Suppressor macrophage (primary cell): ENCODE measurements around the gene GPRC6A.
"Not testable (repeated sequence)": the region's sequence is repeated elsewhere in the genome, so short reads cannot be mapped to it uniquely, and the experiment has no call there.

ENCODE experiments used
- DNase-seq, 4 experiments: peaks; one replicate each; pipeline ENCODE4 v3.0.0-alpha.2; 2020 to 2022
- total RNA-seq, 17 experiments: gene quantifications; one replicate each; lab custom pipeline; 2026; ENCODE audit warnings: mixed read lengths in 6 of 17, inconsistent platforms in 3 of 17; lab: John Stamatoyannopoulos, UW

The GPRC6A gene
- total RNA-seq: 0 to 0.99 (median 0) reads per million in 17 experiments

DNA sequence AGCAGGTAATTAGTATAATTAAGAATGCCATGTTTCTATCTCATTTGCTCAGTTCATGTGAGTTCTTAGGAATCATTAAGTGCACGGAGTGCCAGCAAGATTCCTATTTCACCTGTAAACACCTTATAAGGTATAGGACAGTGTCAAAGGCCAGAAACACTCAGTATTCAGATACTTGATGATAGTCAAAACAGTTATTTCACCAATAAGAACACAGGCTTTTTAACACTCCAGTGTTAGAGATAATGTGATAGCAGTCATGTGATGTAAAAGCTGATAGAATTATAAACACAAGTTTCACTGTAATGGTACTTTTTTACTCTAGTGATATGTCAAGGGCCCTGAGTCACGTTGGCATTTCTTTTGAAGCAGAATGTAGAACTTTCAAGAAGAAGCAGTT lies at the start of gene GPRC6A:
Gene GPRC6A, minus strand, starts transcription at position 101 of the 400 bp plus-strand sequence. Its CDS starts 70 bp downstream, at position 31.
- DNase-seq: no peak

DNA sequence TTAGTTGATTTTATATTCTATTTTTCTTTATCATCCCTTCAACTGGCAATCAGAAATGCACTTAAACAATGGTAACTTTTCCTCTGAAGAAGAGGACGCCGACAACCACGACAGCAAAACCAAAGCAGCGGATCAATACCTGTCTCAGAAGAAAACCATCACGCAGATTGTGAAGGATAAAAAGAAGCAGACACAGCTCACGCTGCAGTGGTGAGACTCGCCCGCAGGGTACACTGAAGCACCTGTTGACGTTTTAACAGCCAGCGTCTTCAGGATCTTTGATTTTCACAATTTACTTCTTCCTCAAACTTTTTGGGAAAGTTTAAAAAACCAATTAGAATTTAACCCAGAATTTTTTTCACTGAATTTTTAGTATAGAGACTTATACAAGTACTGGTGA lies 48.9 kb upstream of the GPRC6A start:
- DNase-seq: no peak

GRCh38 chr6:116876635-116877611 lies 48.0 kb upstream of the GPRC6A start, which contains the start of gene RFX6:
Gene RFX6 (plus strand): TSS chr6:116877242. CDS start chr6:116877276, 34 bp downstream.
- no peak for DNase-seq

GRCh38 chr6:116876107-116876506 lies 47.2 kb upstream of the GPRC6A start:
- no peak for DNase-seq

- no peak for DNase-seq
These were observed 43.9 kb upstream of the GPRC6A start for GRCh38 chr6:116872771-116873170.

DNA sequence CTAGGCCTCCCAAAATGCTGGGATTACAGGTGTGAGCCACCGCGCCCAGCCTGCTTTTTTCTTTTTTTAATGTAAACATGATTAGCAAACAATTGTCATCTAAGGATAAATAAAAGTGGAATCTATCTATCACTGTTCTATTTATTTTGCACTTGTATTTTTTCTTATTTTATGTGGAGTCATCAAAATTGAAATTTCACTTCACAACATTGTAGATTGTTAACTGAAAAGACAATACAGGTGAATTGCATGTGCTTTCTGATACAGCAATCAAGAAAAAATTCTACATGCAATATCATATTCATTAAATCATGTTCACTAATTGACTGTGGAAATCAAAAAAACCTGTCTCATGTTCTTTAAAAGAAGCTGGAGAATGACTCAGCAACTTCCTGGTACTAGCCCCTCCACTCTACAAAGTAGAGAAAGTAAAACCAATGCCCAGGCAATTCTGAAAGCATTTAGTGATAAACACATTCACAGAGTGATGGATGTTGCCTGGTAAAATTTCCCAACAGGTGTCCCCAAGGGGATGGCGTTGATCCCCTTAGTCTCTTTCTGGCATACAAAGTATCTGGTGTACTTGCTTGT lies 37.5 kb upstream of the GPRC6A start:
- DNase-seq: no peak

DNA sequence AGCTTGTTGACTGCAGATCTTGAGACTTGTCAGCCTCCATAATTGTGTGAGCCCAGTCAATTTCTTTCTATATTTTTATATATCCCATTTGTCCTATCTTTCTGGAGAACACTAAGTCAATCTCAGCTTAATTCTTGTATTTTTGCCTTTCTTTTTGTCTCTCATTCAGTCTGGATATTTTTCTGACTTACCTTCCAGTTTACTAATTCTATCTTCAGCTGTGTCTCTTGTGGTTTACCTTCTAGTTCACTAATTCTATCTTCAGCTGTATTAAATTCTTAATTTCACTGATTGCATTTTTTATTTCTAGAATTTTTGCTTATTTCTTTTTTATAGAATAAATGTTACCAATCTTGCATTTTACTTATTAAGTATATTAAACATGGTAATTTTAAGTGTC lies 30.4 kb upstream of the GPRC6A start:
- DNase-seq: no peak

GRCh38 chr6:116858060-116858459 lies 29.2 kb upstream of the GPRC6A start:
- DNase-seq: no peak

- DNase-seq: peak in 2 of 4 experiments; percentile 39
These were observed 18.3 kb upstream of the GPRC6A start for GRCh38 chr6:116847227-116847626.

- DNase-seq: no peak
These were observed 13.6 kb upstream of the GPRC6A start for GRCh38 chr6:116842459-116842858.

DNA sequence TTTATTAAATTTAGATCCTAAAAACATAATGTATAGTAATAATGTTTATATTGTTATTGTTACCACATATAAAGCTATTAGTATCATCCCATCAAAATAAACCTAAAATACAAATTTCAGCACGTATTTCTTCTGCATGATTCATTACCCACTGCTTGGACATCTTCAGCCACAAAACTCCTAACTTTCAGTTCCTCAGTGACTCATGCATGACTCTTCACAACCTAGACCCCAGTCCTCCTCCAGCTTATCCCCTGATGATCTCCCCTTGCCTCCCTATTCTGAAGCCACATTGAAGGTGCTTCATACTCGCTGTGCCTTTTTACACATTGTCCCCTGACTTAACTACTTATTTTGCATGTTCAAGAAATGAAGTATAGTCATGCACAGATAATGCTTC lies 11.2 kb upstream of the GPRC6A start:
- DNase-seq: peak in 2 of 4 experiments; percentile 16 to 34

- DNase-seq: no peak
These were observed 7.9 kb upstream of the GPRC6A start for GRCh38 chr6:116836606-116837342.

DNA sequence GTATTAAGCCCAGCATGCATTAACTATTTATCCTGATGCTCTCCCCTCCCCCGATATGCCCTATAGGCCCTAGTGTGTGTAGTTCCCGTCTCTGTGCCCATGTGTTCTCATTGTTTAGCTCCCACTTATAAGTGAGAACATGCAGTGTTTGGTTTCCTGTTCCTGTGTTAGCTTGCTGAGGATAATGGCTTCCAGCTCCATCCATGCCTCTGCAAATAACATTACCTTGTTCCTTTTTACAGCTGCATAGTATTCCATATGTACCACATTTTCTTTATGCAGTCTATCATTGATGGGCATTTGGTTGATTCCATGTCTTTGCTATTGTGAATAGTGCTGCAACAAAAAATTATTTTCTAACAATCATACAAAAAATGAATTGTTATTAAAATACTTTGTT lies 5.6 kb upstream of the GPRC6A start:
- not testable (repeated sequence) for DNase-seq

- DNase-seq: no peak
These were observed 1.2 kb downstream of the GPRC6A start for GRCh38 chr6:116827561-116828240.

- DNase-seq: not testable (repeated sequence)
These were observed 12.5 kb downstream of the GPRC6A start for GRCh38 chr6:116816336-116816735.

DNA sequence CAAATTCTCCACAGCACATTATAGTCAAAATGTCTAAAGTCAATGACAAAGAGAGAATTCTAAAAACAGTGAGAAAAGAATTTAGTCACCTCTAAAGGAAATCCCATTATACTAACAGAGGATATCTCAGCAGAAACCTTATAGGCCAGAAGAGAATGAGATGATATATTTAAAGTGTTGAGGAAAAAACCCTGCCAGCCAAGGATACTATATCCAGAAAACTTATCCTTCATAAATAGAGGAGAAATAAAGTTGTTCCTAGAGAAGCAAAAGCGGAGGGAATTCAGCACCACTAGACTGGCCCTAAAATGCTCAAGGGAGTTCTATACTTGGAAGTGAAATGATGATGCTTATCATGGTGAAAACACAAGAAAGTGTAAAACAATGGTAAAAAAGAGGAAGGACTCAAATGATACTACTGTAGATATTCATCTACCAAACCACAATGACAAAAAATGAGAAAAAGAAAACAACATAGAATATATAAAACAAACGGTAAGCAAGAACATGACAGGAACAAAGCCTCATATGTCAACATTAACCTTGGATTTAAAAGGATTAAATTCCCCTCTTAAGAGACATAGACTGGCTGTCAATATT lies 16.7 kb downstream of the GPRC6A start:
- DNase-seq: no peak

- no peak for DNase-seq
These were observed 26.9 kb downstream of the GPRC6A start for GRCh38 chr6:116801971-116802370.

GRCh38 chr6:116799945-116800344 lies 28.9 kb downstream of the GPRC6A start:
- DNase-seq: no peak

- no peak for DNase-seq
These were observed 31.3 kb downstream of the GPRC6A start for GRCh38 chr6:116797585-116797984.

DNA sequence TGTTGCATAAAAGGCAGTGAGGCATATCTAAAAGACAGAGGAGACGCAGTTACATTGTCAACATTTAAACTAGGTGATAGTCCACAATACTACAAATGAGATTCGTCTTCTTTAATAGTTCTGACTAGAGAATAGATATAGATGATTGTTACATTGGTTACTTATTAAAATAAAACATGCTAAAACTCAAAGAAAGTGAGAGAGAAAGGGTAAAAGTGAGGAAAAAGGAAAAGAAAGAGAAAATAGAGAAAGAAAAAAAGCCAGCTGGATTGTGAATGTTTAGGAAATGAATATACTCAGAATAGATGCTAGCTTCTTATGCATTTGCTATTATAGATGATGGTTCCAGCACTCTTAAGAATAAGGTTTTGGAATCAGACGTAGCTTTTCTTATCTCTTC lies 35.7 kb downstream of the GPRC6A start:
- no peak for DNase-seq

DNA sequence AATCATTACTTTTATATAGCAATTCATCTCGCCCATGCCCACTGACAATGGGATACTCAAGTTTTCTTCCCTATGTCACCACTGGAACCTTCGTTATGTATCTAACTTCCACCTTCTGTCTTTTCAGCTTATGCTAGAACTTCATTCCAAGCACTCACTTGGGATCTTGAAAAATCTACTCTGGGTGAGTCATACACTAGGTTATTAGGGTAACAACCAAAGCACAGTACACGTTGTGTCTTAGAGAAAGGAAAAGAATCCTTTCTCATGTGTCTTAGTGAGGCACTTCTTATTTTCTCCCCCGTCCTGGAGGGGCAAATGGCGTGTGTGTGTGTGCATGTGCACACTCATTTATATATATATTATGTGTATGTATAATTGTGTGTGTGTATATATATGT lies 45.0 kb downstream of the GPRC6A start:
- DNase-seq: no peak
